K562 (cell line): ENCODE data around the gene KIF5A. TPM values are rescaled to one million over a fixed set of nuclear protein-coding genes. Genes with fewer than 3 reads are reported as not detected.

ENCODE experiments used
- BHLHE40 ChIP-seq: IDR thresholded peaks from 2 replicates; pipeline ENCODE4 v1.6.1; 2011; ENCODE audit warnings: low read length, improper control_type of control experiment
- ELK3 ChIP-seq: fragments of 450-650 bp; formaldehyde crosslinking; IDR thresholded peaks from 2 replicates; pipeline ENCODE4 v1.4.0; 2020; ENCODE audit warnings: mild to moderate bottlenecking
- EP400 ChIP-seq: fragments of 450-650 bp; IDR thresholded peaks from 2 replicates; pipeline ENCODE4 v1.6.1; 2017; ENCODE audit warnings: antibody characterized with exemption, mild to moderate bottlenecking, moderate library complexity
- EWSR1 ChIP-seq: fragments of 450-650 bp; IDR thresholded peaks from 2 replicates; pipeline ENCODE4 v1.6.1; 2018; ENCODE audit warnings: borderline replicate concordance, mild to moderate bottlenecking, low read depth, moderate library complexity; ENCODE audit not compliant: partially characterized antibody
- FOXA3 ChIP-seq, 2 experiments: fragments of 450-650 bp in 1 of 2; sonication (generic) in 1 of 2; formaldehyde crosslinking; IDR thresholded peaks in 1 of 2; conservative IDR thresholded peaks in 1 of 2; 2 replicates each; pipeline versions ENCODE4 v1.4.0 to v1.8.0; 2020 to 2022; ENCODE audit warnings: mild to moderate bottlenecking in 2 of 2, missing genetic modification reagents in 1 of 2
- KDM4B ChIP-seq, 2 experiments: fragments of 450-650 bp in 1 of 2; sonication (generic) in 1 of 2; IDR thresholded peaks; 2 replicates each; pipeline ENCODE4 v1.6.1; 2016 to 2017; ENCODE audit warnings: borderline replicate concordance in 2 of 2, antibody characterized with exemption in 1 of 2, low read depth in 1 of 2, mild to moderate bottlenecking in 1 of 2
- MEF2D ChIP-seq: conservative IDR thresholded peaks from 2 replicates; pipeline ENCODE4 v1.6.1; 2016; ENCODE audit warnings: low read depth, missing genetic modification characterization, missing compliant biosample characterization
- PTBP1 ChIP-seq: fragments of 200-400 bp; formaldehyde crosslinking; IDR thresholded peaks from 2 replicates; pipeline ENCODE4 v1.6.1; 2017; ENCODE audit warnings: low read depth, low read length
- ZNF146 ChIP-seq: IDR thresholded peaks from one replicate; pipeline ENCODE4 v1.6.1; 2018; ENCODE audit warnings: missing compliant biosample characterization; ENCODE audit not compliant: unreplicated experiment
- ZNF274 ChIP-seq: IDR thresholded peaks from 2 replicates; pipeline ENCODE4 v1.6.1; 2011; ENCODE audit warnings: low read depth, mild to moderate bottlenecking, low read length, moderate library complexity, borderline replicate concordance
- ZNF76 ChIP-seq: fragments of 250-450 bp; sonication (Bioruptor Pico); IDR thresholded peaks from 2 replicates; pipeline ENCODE4 v1.4.0; 2020; ENCODE audit warnings: mild to moderate bottlenecking, moderate library complexity, borderline replicate concordance
- polyA plus RNA-seq, 8 experiments: library from polyadenylated mRNA; depleted of rRNA in 4 of 8; stranded (reverse) in 5 of 8; unstranded in 3 of 8; fragments of >200 nt; fragmentation: Nextera tagmentation in 2 of 8; fragmentation: Illumina TruSeq in 1 of 8; extraction: Ambion mirVana in 2 of 8; extraction: Trizol in 1 of 8; gene quantifications; 2 replicates each; pipeline versions ENCODE4 v1.2.1 to v1.2.3, GENCODE V29; 2011 to 2014; ENCODE audit warnings: inconsistent platforms in 1 of 8, missing spikeins in 1 of 8
- total RNA-seq, 7 experiments: library from RNA; depleted of rRNA in 6 of 7; stranded (reverse); fragments of >200 nt in 6 of 7; fragmentation: Illumina TruSeq in 2 of 7; extraction: Trizol in 2 of 7; gene quantifications; 2 replicates each; pipeline versions ENCODE4 v1.2.1 to v1.2.3, GENCODE V29; 2011 to 2021; ENCODE audit warnings: low replicate concordance in 1 of 7
- TF ChIP-seq, protein P1 (sequence below): fragments of 450-650 bp; formaldehyde crosslinking; IDR thresholded peaks from 2 replicates; pipeline ENCODE4 v1.4.0; 2020; ENCODE audit warnings: mild to moderate bottlenecking, moderate library complexity
- TF ChIP-seq, protein P2 (sequence below): fragments of 250-450 bp; sonication (Bioruptor Pico); IDR thresholded peaks from 2 replicates; pipeline ENCODE4 v1.8.0; 2022; ENCODE audit warnings: moderate library complexity, mild to moderate bottlenecking, inconsistent platforms
- TF ChIP-seq, protein P3 (sequence below): fragments of 450-650 bp; IDR thresholded peaks from 2 replicates; pipeline ENCODE4 v1.6.1; 2017; ENCODE audit warnings: antibody characterized with exemption, mild to moderate bottlenecking
- TF ChIP-seq, protein P4 (sequence below): fragments of 450-650 bp; IDR thresholded peaks from 2 replicates; pipeline ENCODE4 v1.6.1; 2016; ENCODE audit warnings: missing biosample characterization, missing genetic modification characterization

The KIF5A gene
- total and polyA plus RNA-seq, 9 of the 15 experiments (the other 6 are each of a cell fraction or from before 2014, with no cell fraction given), result 3.4 to 17.7 (median 8.0) TPM

GRCh38 chr12:57522011-57522886 is 27.6 kb upstream of the KIF5A start, which contains the start of gene MBD6 (continued):
- TF ChIP-seq ZNF146 (CRISPR knock-in tag) (no peak), ELK3 (CRISPR knock-in tag) (no peak), ZNF274 (no peak), EP400 (peak; percentile 92), BHLHE40 (peak; percentile 92), PTBP1 (no peak), ZNF76 (CRISPR knock-in tag) (no peak; the same call in 1 of the 2 replicates), MEF2D (tag) (peak; percentile 84), KDM4B (IDR thresholded peaks at IDR 0.05; ENCODE audit: borderline replicate concordance in 2 of 2, low read depth in 1 of 2) (peak in 1 of 2 experiments; percentile 88; a peak in 2 of 4 replicates), FOXA3 (CRISPR knock-in tag; conservative IDR thresholded peaks at IDR 0.05 in 1 of 2, IDR thresholded peaks at IDR 0.05 in 1 of 2) (peak; percentile 21 to 77; a peak in 2 of 4 replicates), EWSR1 (no peak)
- TF ChIP-seq, protein P1, sequence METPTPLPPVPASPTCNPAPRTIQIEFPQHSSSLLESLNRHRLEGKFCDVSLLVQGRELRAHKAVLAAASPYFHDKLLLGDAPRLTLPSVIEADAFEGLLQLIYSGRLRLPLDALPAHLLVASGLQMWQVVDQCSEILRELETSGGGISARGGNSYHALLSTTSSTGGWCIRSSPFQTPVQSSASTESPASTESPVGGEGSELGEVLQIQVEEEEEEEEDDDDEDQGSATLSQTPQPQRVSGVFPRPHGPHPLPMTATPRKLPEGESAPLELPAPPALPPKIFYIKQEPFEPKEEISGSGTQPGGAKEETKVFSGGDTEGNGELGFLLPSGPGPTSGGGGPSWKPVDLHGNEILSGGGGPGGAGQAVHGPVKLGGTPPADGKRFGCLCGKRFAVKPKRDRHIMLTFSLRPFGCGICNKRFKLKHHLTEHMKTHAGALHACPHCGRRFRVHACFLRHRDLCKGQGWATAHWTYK, result peak; percentile 88
- TF ChIP-seq, protein P2, sequence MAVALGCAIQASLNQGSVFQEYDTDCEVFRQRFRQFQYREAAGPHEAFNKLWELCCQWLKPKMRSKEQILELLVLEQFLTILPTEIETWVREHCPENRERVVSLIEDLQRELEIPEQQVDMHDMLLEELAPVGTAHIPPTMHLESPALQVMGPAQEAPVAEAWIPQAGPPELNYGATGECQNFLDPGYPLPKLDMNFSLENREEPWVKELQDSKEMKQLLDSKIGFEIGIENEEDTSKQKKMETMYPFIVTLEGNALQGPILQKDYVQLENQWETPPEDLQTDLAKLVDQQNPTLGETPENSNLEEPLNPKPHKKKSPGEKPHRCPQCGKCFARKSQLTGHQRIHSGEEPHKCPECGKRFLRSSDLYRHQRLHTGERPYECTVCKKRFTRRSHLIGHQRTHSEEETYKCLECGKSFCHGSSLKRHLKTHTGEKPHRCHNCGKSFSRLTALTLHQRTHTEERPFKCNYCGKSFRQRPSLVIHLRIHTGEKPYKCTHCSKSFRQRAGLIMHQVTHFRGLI (CRISPR knock-in tag), result peak; percentile 71; the same call in 1 of the 2 replicates
- TF ChIP-seq, protein P3, sequence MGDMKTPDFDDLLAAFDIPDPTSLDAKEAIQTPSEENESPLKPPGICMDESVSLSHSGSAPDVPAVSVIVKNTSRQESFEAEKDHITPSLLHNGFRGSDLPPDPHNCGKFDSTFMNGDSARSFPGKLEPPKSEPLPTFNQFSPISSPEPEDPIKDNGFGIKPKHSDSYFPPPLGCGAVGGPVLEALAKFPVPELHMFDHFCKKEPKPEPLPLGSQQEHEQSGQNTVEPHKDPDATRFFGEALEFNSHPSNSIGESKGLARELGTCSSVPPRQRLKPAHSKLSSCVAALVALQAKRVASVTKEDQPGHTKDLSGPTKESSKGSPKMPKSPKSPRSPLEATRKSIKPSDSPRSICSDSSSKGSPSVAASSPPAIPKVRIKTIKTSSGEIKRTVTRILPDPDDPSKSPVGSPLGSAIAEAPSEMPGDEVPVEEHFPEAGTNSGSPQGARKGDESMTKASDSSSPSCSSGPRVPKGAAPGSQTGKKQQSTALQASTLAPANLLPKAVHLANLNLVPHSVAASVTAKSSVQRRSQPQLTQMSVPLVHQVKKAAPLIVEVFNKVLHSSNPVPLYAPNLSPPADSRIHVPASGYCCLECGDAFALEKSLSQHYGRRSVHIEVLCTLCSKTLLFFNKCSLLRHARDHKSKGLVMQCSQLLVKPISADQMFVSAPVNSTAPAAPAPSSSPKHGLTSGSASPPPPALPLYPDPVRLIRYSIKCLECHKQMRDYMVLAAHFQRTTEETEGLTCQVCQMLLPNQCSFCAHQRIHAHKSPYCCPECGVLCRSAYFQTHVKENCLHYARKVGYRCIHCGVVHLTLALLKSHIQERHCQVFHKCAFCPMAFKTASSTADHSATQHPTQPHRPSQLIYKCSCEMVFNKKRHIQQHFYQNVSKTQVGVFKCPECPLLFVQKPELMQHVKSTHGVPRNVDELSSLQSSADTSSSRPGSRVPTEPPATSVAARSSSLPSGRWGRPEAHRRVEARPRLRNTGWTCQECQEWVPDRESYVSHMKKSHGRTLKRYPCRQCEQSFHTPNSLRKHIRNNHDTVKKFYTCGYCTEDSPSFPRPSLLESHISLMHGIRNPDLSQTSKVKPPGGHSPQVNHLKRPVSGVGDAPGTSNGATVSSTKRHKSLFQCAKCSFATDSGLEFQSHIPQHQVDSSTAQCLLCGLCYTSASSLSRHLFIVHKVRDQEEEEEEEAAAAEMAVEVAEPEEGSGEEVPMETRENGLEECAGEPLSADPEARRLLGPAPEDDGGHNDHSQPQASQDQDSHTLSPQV, result peak; percentile 93
- TF ChIP-seq, protein P4, sequence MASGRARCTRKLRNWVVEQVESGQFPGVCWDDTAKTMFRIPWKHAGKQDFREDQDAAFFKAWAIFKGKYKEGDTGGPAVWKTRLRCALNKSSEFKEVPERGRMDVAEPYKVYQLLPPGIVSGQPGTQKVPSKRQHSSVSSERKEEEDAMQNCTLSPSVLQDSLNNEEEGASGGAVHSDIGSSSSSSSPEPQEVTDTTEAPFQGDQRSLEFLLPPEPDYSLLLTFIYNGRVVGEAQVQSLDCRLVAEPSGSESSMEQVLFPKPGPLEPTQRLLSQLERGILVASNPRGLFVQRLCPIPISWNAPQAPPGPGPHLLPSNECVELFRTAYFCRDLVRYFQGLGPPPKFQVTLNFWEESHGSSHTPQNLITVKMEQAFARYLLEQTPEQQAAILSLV (tag), result no peak
